Measurements from ENCODE around the gene AGPAT4.

DNA sequence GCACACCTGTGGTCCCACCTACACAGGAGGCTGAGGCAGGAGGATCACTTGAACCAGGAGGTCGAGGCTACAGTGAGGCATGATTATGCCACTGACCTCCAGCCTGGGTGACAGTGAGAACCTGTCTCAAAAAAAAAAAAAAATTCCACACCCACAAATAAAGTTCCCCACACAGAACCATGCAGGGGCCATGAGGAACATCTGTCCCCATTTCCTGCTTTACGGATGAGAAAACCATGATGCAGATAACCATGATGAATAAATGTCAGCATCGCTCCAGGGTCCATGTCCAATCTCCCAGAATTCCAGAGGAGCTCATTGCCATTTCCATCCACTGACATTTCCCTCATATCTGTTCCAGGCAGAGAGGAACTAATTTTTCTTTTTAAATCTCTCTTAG lies 16.9 kb upstream of the AGPAT4 start:
- TF ChIP-seq EZH2 (IDR thresholded peaks at IDR 0.05; ENCODE audit: insufficient read depth, poor library complexity, severe bottlenecking) (no peak), EZH2phosphoT487 (IDR thresholded peaks at IDR 0.05; ENCODE audit: insufficient read depth, low read depth) (no peak)

Data from GM23248 (cell line).